HepG2 (cell line): ENCODE measurements around the gene TBX3. TPM values are rescaled to one million over a fixed set of nuclear protein-coding genes. Genes with fewer than 3 reads are reported as not detected.

Source experiments
- CBX5 ChIP-seq: sonication (generic); formaldehyde crosslinking; IDR thresholded peaks from 2 replicates; pipeline ENCODE4 v1.4.0; 2020; ENCODE audit warnings: missing genetic modification reagents, borderline replicate concordance
- GABPA ChIP-seq, 2 experiments: IDR thresholded peaks; 2 replicates each; pipeline ENCODE4 v1.6.1; 2011 to 2016; ENCODE audit warnings: low read depth in 2 of 2, low read length in 1 of 2, missing biosample characterization in 1 of 2, missing genetic modification characterization in 1 of 2
- GPBP1L1 ChIP-seq: sonication (generic); formaldehyde crosslinking; IDR thresholded peaks from 2 replicates; pipeline ENCODE4 v1.5.0; 2020; ENCODE audit warnings: mild to moderate bottlenecking, missing genetic modification reagents
- HMG20A ChIP-seq: IDR thresholded peaks from 2 replicates; pipeline ENCODE4 v1.6.1; 2016; ENCODE audit warnings: borderline replicate concordance
- HNF1B ChIP-seq: sonication (generic); formaldehyde crosslinking; IDR thresholded peaks from 2 replicates; pipeline ENCODE4 v1.5.1; 2020; ENCODE audit warnings: mild to moderate bottlenecking, moderate library complexity, missing genetic modification reagents
- IRF2 ChIP-seq: IDR thresholded peaks from 2 replicates; pipeline ENCODE4 v1.6.1; 2018; ENCODE audit warnings: missing genetic modification reagents, missing compliant biosample characterization
- NBN ChIP-seq: fragments of 450-650 bp; conservative IDR thresholded peaks from 2 replicates; pipeline ENCODE4 v1.6.1; 2017
- NCOA5 ChIP-seq: sonication (generic); formaldehyde crosslinking; IDR thresholded peaks from 2 replicates; pipeline ENCODE4 v1.4.0; 2020; ENCODE audit warnings: missing genetic modification reagents
- ZFP91 ChIP-seq: sonication (generic); formaldehyde crosslinking; IDR thresholded peaks from 2 replicates; pipeline ENCODE4 v1.9.0; 2022; ENCODE audit warnings: missing genetic modification reagents, mild to moderate bottlenecking, borderline replicate concordance
- ZFY ChIP-seq: sonication (generic); formaldehyde crosslinking; IDR thresholded peaks from 2 replicates; pipeline ENCODE4 v1.4.0; 2020; ENCODE audit warnings: missing genetic modification reagents
- ZGPAT ChIP-seq: IDR thresholded peaks from 2 replicates; pipeline ENCODE4 v1.6.1; 2016; ENCODE audit warnings: mild to moderate bottlenecking
- ZNF17 ChIP-seq: sonication (generic); formaldehyde crosslinking; IDR thresholded peaks from 2 replicates; pipeline ENCODE4 v1.5.0; 2020; ENCODE audit warnings: mild to moderate bottlenecking, missing genetic modification reagents
- ZNF253 ChIP-seq: sonication (generic); formaldehyde crosslinking; IDR thresholded peaks from 2 replicates; pipeline ENCODE4 v1.8.0; 2022; ENCODE audit warnings: mild to moderate bottlenecking, missing genetic modification reagents, borderline replicate concordance
- ZNF274 ChIP-seq: sonication (generic); formaldehyde crosslinking; IDR thresholded peaks from 2 replicates; pipeline ENCODE4 v1.5.1; 2020; ENCODE audit warnings: mild to moderate bottlenecking, missing genetic modification reagents
- ZNF282 ChIP-seq: fragments of 450-650 bp; IDR thresholded peaks from 2 replicates; pipeline ENCODE4 v1.6.1; 2018; ENCODE audit not compliant: partially characterized antibody
- ZNF451 ChIP-seq: sonication (generic); formaldehyde crosslinking; IDR thresholded peaks from 2 replicates; pipeline ENCODE4 v1.5.0; 2020; ENCODE audit warnings: mild to moderate bottlenecking, missing genetic modification reagents
- ZNF670 ChIP-seq: sonication (generic); formaldehyde crosslinking; IDR thresholded peaks from 2 replicates; pipeline ENCODE4 v1.8.0; 2022; ENCODE audit warnings: mild to moderate bottlenecking, missing genetic modification reagents, borderline replicate concordance
- polyA plus RNA-seq, 8 experiments: library from polyadenylated mRNA; depleted of rRNA in 3 of 8; stranded (reverse) in 7 of 8; unstranded in 1 of 8; fragments of >200 nt; fragmentation: Illumina TruSeq in 4 of 8; extraction: Trizol in 4 of 8; gene quantifications; 2 replicates each; pipeline versions ENCODE4 v1.2.1 to v1.2.3, GENCODE V29; 2011 to 2016; ENCODE audit warnings: low read depth in 4 of 8, missing spikeins in 1 of 8, mixed read lengths in 1 of 8; ENCODE audit not compliant: insufficient read depth in 1 of 8
- total RNA-seq, 5 experiments: library from RNA; depleted of rRNA; stranded (reverse); fragments of >200 nt; fragmentation: Illumina TruSeq; extraction: Trizol; gene quantifications; 2 replicates each; pipeline ENCODE4 v1.2.3, GENCODE V29; 2016; ENCODE audit warnings: low read depth in 1 of 5
- TF ChIP-seq, protein P1 (sequence below): sonication (generic); formaldehyde crosslinking; IDR thresholded peaks from 2 replicates; pipeline ENCODE4 v1.5.0; 2020; ENCODE audit warnings: missing genetic modification reagents
- TF ChIP-seq, protein P2 (sequence below): sonication (generic); formaldehyde crosslinking; conservative IDR thresholded peaks from 2 replicates; pipeline ENCODE4 v1.8.0; 2022; ENCODE audit warnings: low read depth, missing genetic modification reagents

The TBX3 gene
- total and polyA plus RNA-seq, 2 of the 13 experiments (the other 11 are each of a cell fraction or from before 2014, with no cell fraction given): 27.1 to 42.4 TPM

- peak; percentile 73 for TF ChIP-seq HNF1B (CRISPR knock-in tag)
- TF ChIP-seq ZGPAT (CRISPR knock-in tag): peak; percentile 80; the same call in 1 of the 2 replicates
- TF ChIP-seq ZNF670 (CRISPR knock-in tag): 0 out of 2 replicates have a peak, but pooled peaks have one; percentile 20
- no peak; the same call in 1 of the 2 replicates for TF ChIP-seq ZFP91 (CRISPR knock-in tag)
- no peak for TF ChIP-seq NBN
- TF ChIP-seq ZNF17 (CRISPR knock-in tag): no peak
- 0 out of 2 replicates have a peak, but pooled peaks have one; percentile 24 for TF ChIP-seq ZFY (CRISPR knock-in tag)
- TF ChIP-seq ZNF274 (CRISPR knock-in tag): no peak
- no peak for TF ChIP-seq NCOA5 (CRISPR knock-in tag)
- TF ChIP-seq HMG20A (CRISPR knock-in tag): peak; percentile 26; the same call in 1 of the 2 replicates
- 0 out of 2 replicates have a peak, but pooled peaks have one; percentile 66 for TF ChIP-seq ZNF253 (CRISPR knock-in tag)
- peak; percentile 44 for TF ChIP-seq IRF2 (CRISPR knock-in tag)
- TF ChIP-seq ZNF451 (CRISPR knock-in tag): peak; percentile 43; the same call in 1 of the 2 replicates
- TF ChIP-seq, protein P1, sequence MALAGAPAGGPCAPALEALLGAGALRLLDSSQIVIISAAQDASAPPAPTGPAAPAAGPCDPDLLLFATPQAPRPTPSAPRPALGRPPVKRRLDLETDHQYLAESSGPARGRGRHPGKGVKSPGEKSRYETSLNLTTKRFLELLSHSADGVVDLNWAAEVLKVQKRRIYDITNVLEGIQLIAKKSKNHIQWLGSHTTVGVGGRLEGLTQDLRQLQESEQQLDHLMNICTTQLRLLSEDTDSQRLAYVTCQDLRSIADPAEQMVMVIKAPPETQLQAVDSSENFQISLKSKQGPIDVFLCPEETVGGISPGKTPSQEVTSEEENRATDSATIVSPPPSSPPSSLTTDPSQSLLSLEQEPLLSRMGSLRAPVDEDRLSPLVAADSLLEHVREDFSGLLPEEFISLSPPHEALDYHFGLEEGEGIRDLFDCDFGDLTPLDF: peak; percentile 86
- TF ChIP-seq, protein P2, sequence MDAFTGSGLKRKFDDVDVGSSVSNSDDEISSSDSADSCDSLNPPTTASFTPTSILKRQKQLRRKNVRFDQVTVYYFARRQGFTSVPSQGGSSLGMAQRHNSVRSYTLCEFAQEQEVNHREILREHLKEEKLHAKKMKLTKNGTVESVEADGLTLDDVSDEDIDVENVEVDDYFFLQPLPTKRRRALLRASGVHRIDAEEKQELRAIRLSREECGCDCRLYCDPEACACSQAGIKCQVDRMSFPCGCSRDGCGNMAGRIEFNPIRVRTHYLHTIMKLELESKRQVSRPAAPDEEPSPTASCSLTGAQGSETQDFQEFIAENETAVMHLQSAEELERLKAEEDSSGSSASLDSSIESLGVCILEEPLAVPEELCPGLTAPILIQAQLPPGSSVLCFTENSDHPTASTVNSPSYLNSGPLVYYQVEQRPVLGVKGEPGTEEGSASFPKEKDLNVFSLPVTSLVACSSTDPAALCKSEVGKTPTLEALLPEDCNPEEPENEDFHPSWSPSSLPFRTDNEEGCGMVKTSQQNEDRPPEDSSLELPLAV (CRISPR knock-in tag): 0 out of 2 replicates have a peak, but pooled peaks have one; percentile 64
- no peak for TF ChIP-seq GPBP1L1 (CRISPR knock-in tag)
- peak; percentile 50; the same call in 1 of the 2 replicates for TF ChIP-seq CBX5 (CRISPR knock-in tag)
- no peak for TF ChIP-seq GABPA (IDR thresholded peaks at IDR 0.05; ENCODE audit: low read depth, low read length)
- TF ChIP-seq GABPA (CRISPR knock-in tag; IDR thresholded peaks at IDR 0.05; ENCODE audit: low read depth): no peak; the same call in 1 of the 2 replicates
- TF ChIP-seq ZNF282: no peak
Observed at GRCh38 chr12:114684098-114684869, at the start of gene TBX3 (continued).
